ENCODE results near the gene ALLC.

Gene ALLC

GRCh38 chr2:3645745-3646389 lies 12.1 kb upstream of the ALLC start:
- TF ChIP-seq CTCF (IDR thresholded peaks at IDR 0.05; ENCODE audit: low read depth, low read length): no peak
- in situ Hi-C loops (cut with HindIII; ENCODE audit: low sequenced_read_pairs): no loop called here
- no peak for DNase-seq (ENCODE audit: low read depth, low spot score)
- no peak overlapping the region for H3K4me3 ChIP-seq (ENCODE audit: low read depth, low read length)

GRCh38 chr2:3646446-3646845 lies 11.6 kb upstream of the ALLC start:
- H3K4me3 ChIP-seq (ENCODE audit: low read depth, low read length): no peak overlapping the region
- DNase-seq (ENCODE audit: low read depth, low spot score): no peak
- TF ChIP-seq CTCF (IDR thresholded peaks at IDR 0.05; ENCODE audit: low read depth, low read length): no peak
- in situ Hi-C loops (cut with HindIII; ENCODE audit: low sequenced_read_pairs): no loop called here

- H3K4me3 ChIP-seq (ENCODE audit: low read depth, low read length): no peak overlapping the region
- TF ChIP-seq CTCF (IDR thresholded peaks at IDR 0.05; ENCODE audit: low read depth, low read length): no peak
- no peak for DNase-seq (ENCODE audit: low read depth, low spot score)
- in situ Hi-C loops (cut with HindIII; ENCODE audit: low sequenced_read_pairs): no loop called here
Observed at GRCh38 chr2:3647246-3647645, 10.8 kb upstream of the ALLC start.

- TF ChIP-seq CTCF (IDR thresholded peaks at IDR 0.05; ENCODE audit: low read depth, low read length): no peak
- in situ Hi-C loops (cut with HindIII; ENCODE audit: low sequenced_read_pairs): no loop called here
- H3K4me3 ChIP-seq (ENCODE audit: low read depth, low read length): no peak overlapping the region
- DNase-seq (ENCODE audit: low read depth, low spot score): no peak
Observed at GRCh38 chr2:3647831-3648651, 10.0 kb upstream of the ALLC start.

- H3K4me3 ChIP-seq (ENCODE audit: low read depth, low read length): no peak overlapping the region
- in situ Hi-C loops (cut with HindIII; ENCODE audit: low sequenced_read_pairs): no loop called here
- TF ChIP-seq CTCF (IDR thresholded peaks at IDR 0.05; ENCODE audit: low read depth, low read length): no peak
- DNase-seq (ENCODE audit: low read depth, low spot score): no peak
Observed at GRCh38 chr2:3648652-3649177, 9.3 kb upstream of the ALLC start.

- no peak overlapping the region for H3K4me3 ChIP-seq (ENCODE audit: low read depth, low read length)
- TF ChIP-seq CTCF (IDR thresholded peaks at IDR 0.05; ENCODE audit: low read depth, low read length): no peak
- no peak for DNase-seq (ENCODE audit: low read depth, low spot score)
- in situ Hi-C loops (cut with HindIII; ENCODE audit: low sequenced_read_pairs): no loop called here
Observed at GRCh38 chr2:3649581-3649980, 8.4 kb upstream of the ALLC start.

Data from astrocyte of the spinal cord (primary cell).